GM23338 (cell line): ENCODE data around the gene POLR3F. TPM values are rescaled to one million over a fixed set of nuclear protein-coding genes. Genes with fewer than 3 reads are reported as not detected.

Experiments used
- ATAC-seq: fragments of 200-7000 bp; cut with Tn5 transposase; 3 replicates; pipeline ENCODE4 v1.9.1; 2020
- DNase-seq: peaks from one replicate; pipeline ENCODE4 v3.0.0-alpha.2; 2015; ENCODE audit warnings: low spot score
- H2AFZ ChIP-seq: fragments of 200-600 bp; sonication (generic); 2 replicates; pipeline ENCODE4 v1.8.0; 2016; ENCODE audit warnings: antibody characterized with exemption, mild to moderate bottlenecking, moderate library complexity
- H3F3A ChIP-seq: fragments of 200-600 bp; sonication (generic); replicated peaks from 2 replicates; pipeline ENCODE4 v1.8.0; 2017; ENCODE audit warnings: antibody characterized with exemption, mixed run types, low read depth
- H3K27ac ChIP-seq: fragments of 200-600 bp; sonication (generic); 2 replicates; pipeline ENCODE4 v1.6.1; 2016; ENCODE audit warnings: low read depth
- H3K27me3 ChIP-seq: fragments of 200-600 bp; sonication (generic); 2 replicates; pipeline ENCODE4 v1.8.0; 2016; ENCODE audit warnings: mild to moderate bottlenecking, mixed run types, moderate library complexity; ENCODE audit not compliant: insufficient read depth
- H3K36me3 ChIP-seq: fragments of 200-600 bp; sonication (generic); 2 replicates; pipeline ENCODE4 v1.8.0; 2016; ENCODE audit warnings: mild to moderate bottlenecking; ENCODE audit not compliant: insufficient read depth
- H3K4me1 ChIP-seq: fragments of 200-600 bp; sonication (generic); 2 replicates; pipeline ENCODE4 v1.8.0; 2016; ENCODE audit warnings: mild to moderate bottlenecking, moderate library complexity; ENCODE audit not compliant: insufficient read depth
- H3K4me2 ChIP-seq: fragments of 200-600 bp; sonication (generic); 2 replicates; pipeline ENCODE4 v1.7.1; 2017; ENCODE audit warnings: mixed run types
- H3K4me3 ChIP-seq: fragments of 200-600 bp; sonication (generic); 2 replicates; pipeline ENCODE4 v1.6.1; 2016; ENCODE audit warnings: mixed run types
- H3K79me2 ChIP-seq: fragments of 200-600 bp; sonication (generic); replicated peaks from 2 replicates; pipeline ENCODE4 v1.8.0; 2017; ENCODE audit warnings: mild to moderate bottlenecking; ENCODE audit not compliant: insufficient read depth
- H3K9me2 ChIP-seq: fragments of 200-600 bp; sonication (generic); 2 replicates; pipeline ENCODE4 v1.8.0; 2017; ENCODE audit not compliant: insufficient read depth
- H4K20me1 ChIP-seq: fragments of 200-600 bp; sonication (generic); replicated peaks from 2 replicates; pipeline ENCODE4 v1.8.0; 2017; ENCODE audit warnings: mild to moderate bottlenecking; ENCODE audit not compliant: insufficient read depth
- H3K27ac Mint-ChIP-seq: 2 replicates; pipeline ENCODE4 v1.8.0; 2020; ENCODE audit warnings: inconsistent platforms, mild to moderate bottlenecking, moderate library complexity, mixed read lengths
- H3K27me3 Mint-ChIP-seq: 3 replicates; pipeline ENCODE4 v1.8.0; 2022; ENCODE audit warnings: low read depth, mild to moderate bottlenecking, moderate library complexity, mixed read lengths, inconsistent platforms; ENCODE audit not compliant: insufficient read depth, poor library complexity
- H3K36me3 Mint-ChIP-seq: 3 replicates; pipeline ENCODE4 v1.8.0; 2021; ENCODE audit warnings: low read depth, mild to moderate bottlenecking, inconsistent platforms, moderate library complexity, mixed read lengths
- H3K4me1 Mint-ChIP-seq: 3 replicates; pipeline ENCODE4 v1.8.0; 2020; ENCODE audit warnings: mild to moderate bottlenecking, inconsistent platforms, mixed read lengths
- H3K4me3 Mint-ChIP-seq: 3 replicates; pipeline ENCODE4 v1.8.0; 2021; ENCODE audit warnings: moderate library complexity, mild to moderate bottlenecking, inconsistent platforms, mixed read lengths
- H3K9me3 Mint-ChIP-seq: 3 replicates; pipeline ENCODE4 v1.8.0; 2020; ENCODE audit warnings: moderate library complexity, mild to moderate bottlenecking, inconsistent platforms, mixed read lengths
- CREB1 ChIP-seq: fragments of 250-450 bp; sonication (Bioruptor Pico); IDR thresholded peaks from 2 replicates; pipeline ENCODE4 v1.5.0; 2020; ENCODE audit warnings: low read depth, mild to moderate bottlenecking, moderate library complexity
- ETS1 ChIP-seq: IDR thresholded peaks from 2 replicates; pipeline ENCODE4 v1.6.1; 2016; ENCODE audit warnings: antibody characterized with exemption
- EZH2 ChIP-seq: fragments of 200-600 bp; sonication (generic); IDR thresholded peaks from one replicate; pipeline ENCODE4 v1.8.0; 2017; ENCODE audit warnings: antibody characterized with exemption, mild to moderate bottlenecking, low read depth; ENCODE audit not compliant: unreplicated experiment
- EZH2phosphoT487 ChIP-seq: fragments of 200-600 bp; sonication (generic); IDR thresholded peaks from one replicate; pipeline ENCODE4 v1.8.1; 2018; ENCODE audit warnings: antibody characterized with exemption; ENCODE audit not compliant: unreplicated experiment
- JUNB ChIP-seq: IDR thresholded peaks from one replicate; pipeline ENCODE4 v1.6.1; 2016; ENCODE audit warnings: antibody characterized with exemption; ENCODE audit not compliant: unreplicated experiment
- NANOG ChIP-seq: IDR thresholded peaks from 2 replicates; pipeline ENCODE4 v1.6.1; 2016; ENCODE audit warnings: antibody characterized with exemption, borderline replicate concordance
- POLR2AphosphoS5 ChIP-seq: IDR thresholded peaks from 2 replicates; pipeline ENCODE4 v1.6.1; 2016; ENCODE audit warnings: antibody characterized with exemption, low read depth
- STAT1 ChIP-seq: IDR thresholded peaks from one replicate; pipeline ENCODE4 v1.6.1; 2016; ENCODE audit warnings: antibody characterized with exemption; ENCODE audit not compliant: unreplicated experiment
- ZNF114 ChIP-seq: fragments of 250-450 bp; sonication (Bioruptor Pico); IDR thresholded peaks from 2 replicates; pipeline ENCODE4 v1.5.0; 2020; ENCODE audit warnings: mild to moderate bottlenecking, moderate library complexity
- ZNF331 ChIP-seq: fragments of 250-450 bp; sonication (Bioruptor Pico); IDR thresholded peaks from 2 replicates; pipeline ENCODE4 v1.5.0; 2020; ENCODE audit warnings: low read depth, mild to moderate bottlenecking, moderate library complexity
- polyA plus RNA-seq: library from polyadenylated mRNA; unstranded; fragments of >200 nt; fragmentation: Nextera tagmentation; extraction: Ambion mirVana; gene quantifications from 2 replicates; pipeline ENCODE4 v1.2.1, GENCODE V29; 2016
- total RNA-seq: library from RNA; depleted of rRNA; stranded (reverse); fragments of >200 nt; shearing (Covaris generic); gene quantifications from 2 replicates; pipeline ENCODE4 v1.2.3, GENCODE V29; 2014
- TF ChIP-seq, protein P1 (sequence below): fragments of 250-450 bp; sonication (Bioruptor Pico); IDR thresholded peaks from 2 replicates; pipeline ENCODE4 v1.5.0; 2020; ENCODE audit warnings: mild to moderate bottlenecking, moderate library complexity
- TF ChIP-seq, protein P2 (sequence below): IDR thresholded peaks from one replicate; pipeline ENCODE4 v1.6.1; 2018; ENCODE audit warnings: antibody characterized with exemption; ENCODE audit not compliant: unreplicated experiment
- TF ChIP-seq, protein P3 (sequence below), 2 experiments: fragments of 200-600 bp in 1 of 2; sonication (generic) in 1 of 2; conservative IDR thresholded peaks; 2 replicates each; pipeline versions ENCODE4 v1.5.1 to v1.6.1; 2016 to 2017; ENCODE audit warnings: antibody characterized with exemption in 2 of 2, low read depth in 2 of 2, mild to moderate bottlenecking in 2 of 2, moderate library complexity in 1 of 2

Gene POLR3F
- total and polyA plus RNA-seq, 2 experiments from 2014 or later: 11.0 to 30.6 TPM

GRCh38 chr20:18427214-18427613, 40.0 kb upstream of the POLR3F start:
- Histone ChIP-seq H3F3A (no peaks in the 10 kb centered on the region), H2AFZ (no peak overlapping the region), H3K79me2 (no peaks in the 10 kb centered on the region), H4K20me1 (no peaks in the 10 kb centered on the region), H3K4me2 (no peak overlapping the region), H3K4me3 (no peak overlapping the region), H3K9me2 (no peaks in the 10 kb centered on the region), H3K36me3 (no peaks in the 10 kb centered on the region), H3K27ac (no peak overlapping the region), H3K27me3 (no peaks in the 10 kb centered on the region), H3K4me1 (peaks cover under 1% of the 10 kb centered on the region; the same call in 1 of the 2 replicates)
- Mint-ChIP-seq H3K9me3 (no peaks in the 10 kb centered on the region), H3K36me3 (no peaks in the 10 kb centered on the region), H3K27me3 (no peaks in the 10 kb centered on the region), H3K4me1 (peaks cover 1% of the 10 kb centered on the region; the same call in 2 of the 3 replicates), H3K27ac (no peak overlapping the region), H3K4me3 (no peak overlapping the region)
- DNase-seq (no peak), ATAC-seq (no peak)
- TF ChIP-seq POLR2AphosphoS5 (no peak), ZNF331 (no peak), JUNB (no peak), STAT1 (no peak), ETS1 (no peak), NANOG (no peak), ZNF114 (no peak), EZH2phosphoT487 (no peak), CREB1 (no peak), EZH2 (no peak)
- TF ChIP-seq, protein P1, sequence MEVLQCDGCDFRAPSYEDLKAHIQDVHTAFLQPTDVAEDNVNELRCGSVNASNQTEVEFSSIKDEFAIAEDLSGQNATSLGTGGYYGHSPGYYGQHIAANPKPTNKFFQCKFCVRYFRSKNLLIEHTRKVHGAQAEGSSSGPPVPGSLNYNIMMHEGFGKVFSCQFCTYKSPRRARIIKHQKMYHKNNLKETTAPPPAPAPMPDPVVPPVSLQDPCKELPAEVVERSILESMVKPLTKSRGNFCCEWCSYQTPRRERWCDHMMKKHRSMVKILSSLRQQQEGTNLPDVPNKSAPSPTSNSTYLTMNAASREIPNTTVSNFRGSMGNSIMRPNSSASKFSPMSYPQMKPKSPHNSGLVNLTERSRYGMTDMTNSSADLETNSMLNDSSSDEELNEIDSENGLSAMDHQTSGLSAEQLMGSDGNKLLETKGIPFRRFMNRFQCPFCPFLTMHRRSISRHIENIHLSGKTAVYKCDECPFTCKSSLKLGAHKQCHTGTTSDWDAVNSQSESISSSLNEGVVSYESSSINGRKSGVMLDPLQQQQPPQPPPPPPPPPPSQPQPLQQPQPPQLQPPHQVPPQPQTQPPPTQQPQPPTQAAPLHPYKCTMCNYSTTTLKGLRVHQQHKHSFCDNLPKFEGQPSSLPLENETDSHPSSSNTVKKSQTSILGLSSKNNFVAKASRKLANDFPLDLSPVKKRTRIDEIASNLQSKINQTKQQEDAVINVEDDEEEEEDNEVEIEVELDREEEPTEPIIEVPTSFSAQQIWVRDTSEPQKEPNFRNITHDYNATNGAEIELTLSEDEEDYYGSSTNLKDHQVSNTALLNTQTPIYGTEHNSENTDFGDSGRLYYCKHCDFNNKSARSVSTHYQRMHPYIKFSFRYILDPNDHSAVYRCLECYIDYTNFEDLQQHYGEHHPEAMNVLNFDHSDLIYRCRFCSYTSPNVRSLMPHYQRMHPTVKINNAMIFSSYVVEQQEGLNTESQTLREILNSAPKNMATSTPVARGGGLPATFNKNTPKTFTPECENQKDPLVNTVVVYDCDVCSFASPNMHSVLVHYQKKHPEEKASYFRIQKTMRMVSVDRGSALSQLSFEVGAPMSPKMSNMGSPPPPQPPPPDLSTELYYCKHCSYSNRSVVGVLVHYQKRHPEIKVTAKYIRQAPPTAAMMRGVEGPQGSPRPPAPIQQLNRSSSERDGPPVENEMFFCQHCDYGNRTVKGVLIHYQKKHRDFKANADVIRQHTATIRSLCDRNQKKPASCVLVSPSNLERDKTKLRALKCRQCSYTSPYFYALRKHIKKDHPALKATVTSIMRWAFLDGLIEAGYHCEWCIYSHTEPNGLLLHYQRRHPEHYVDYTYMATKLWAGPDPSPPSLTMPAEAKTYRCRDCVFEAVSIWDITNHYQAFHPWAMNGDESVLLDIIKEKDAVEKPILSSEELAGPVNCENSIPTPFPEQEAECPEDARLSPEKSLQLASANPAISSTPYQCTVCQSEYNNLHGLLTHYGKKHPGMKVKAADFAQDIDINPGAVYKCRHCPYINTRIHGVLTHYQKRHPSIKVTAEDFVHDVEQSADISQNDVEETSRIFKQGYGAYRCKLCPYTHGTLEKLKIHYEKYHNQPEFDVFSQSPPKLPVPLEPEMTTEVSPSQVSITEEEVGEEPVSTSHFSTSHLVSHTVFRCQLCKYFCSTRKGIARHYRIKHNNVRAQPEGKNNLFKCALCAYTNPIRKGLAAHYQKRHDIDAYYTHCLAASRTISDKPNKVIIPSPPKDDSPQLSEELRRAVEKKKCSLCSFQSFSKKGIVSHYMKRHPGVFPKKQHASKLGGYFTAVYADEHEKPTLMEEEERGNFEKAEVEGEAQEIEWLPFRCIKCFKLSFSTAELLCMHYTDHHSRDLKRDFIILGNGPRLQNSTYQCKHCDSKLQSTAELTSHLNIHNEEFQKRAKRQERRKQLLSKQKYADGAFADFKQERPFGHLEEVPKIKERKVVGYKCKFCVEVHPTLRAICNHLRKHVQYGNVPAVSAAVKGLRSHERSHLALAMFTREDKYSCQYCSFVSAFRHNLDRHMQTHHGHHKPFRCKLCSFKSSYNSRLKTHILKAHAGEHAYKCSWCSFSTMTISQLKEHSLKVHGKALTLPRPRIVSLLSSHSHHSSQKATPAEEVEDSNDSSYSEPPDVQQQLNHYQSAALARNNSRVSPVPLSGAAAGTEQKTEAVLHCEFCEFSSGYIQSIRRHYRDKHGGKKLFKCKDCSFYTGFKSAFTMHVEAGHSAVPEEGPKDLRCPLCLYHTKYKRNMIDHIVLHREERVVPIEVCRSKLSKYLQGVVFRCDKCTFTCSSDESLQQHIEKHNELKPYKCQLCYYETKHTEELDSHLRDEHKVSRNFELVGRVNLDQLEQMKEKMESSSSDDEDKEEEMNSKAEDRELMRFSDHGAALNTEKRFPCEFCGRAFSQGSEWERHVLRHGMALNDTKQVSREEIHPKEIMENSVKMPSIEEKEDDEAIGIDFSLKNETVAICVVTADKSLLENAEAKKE (CRISPR knock-in tag): no peak
- TF ChIP-seq, protein P2, sequence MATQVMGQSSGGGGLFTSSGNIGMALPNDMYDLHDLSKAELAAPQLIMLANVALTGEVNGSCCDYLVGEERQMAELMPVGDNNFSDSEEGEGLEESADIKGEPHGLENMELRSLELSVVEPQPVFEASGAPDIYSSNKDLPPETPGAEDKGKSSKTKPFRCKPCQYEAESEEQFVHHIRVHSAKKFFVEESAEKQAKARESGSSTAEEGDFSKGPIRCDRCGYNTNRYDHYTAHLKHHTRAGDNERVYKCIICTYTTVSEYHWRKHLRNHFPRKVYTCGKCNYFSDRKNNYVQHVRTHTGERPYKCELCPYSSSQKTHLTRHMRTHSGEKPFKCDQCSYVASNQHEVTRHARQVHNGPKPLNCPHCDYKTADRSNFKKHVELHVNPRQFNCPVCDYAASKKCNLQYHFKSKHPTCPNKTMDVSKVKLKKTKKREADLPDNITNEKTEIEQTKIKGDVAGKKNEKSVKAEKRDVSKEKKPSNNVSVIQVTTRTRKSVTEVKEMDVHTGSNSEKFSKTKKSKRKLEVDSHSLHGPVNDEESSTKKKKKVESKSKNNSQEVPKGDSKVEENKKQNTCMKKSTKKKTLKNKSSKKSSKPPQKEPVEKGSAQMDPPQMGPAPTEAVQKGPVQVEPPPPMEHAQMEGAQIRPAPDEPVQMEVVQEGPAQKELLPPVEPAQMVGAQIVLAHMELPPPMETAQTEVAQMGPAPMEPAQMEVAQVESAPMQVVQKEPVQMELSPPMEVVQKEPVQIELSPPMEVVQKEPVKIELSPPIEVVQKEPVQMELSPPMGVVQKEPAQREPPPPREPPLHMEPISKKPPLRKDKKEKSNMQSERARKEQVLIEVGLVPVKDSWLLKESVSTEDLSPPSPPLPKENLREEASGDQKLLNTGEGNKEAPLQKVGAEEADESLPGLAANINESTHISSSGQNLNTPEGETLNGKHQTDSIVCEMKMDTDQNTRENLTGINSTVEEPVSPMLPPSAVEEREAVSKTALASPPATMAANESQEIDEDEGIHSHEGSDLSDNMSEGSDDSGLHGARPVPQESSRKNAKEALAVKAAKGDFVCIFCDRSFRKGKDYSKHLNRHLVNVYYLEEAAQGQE: no peak
- TF ChIP-seq, protein P3, sequence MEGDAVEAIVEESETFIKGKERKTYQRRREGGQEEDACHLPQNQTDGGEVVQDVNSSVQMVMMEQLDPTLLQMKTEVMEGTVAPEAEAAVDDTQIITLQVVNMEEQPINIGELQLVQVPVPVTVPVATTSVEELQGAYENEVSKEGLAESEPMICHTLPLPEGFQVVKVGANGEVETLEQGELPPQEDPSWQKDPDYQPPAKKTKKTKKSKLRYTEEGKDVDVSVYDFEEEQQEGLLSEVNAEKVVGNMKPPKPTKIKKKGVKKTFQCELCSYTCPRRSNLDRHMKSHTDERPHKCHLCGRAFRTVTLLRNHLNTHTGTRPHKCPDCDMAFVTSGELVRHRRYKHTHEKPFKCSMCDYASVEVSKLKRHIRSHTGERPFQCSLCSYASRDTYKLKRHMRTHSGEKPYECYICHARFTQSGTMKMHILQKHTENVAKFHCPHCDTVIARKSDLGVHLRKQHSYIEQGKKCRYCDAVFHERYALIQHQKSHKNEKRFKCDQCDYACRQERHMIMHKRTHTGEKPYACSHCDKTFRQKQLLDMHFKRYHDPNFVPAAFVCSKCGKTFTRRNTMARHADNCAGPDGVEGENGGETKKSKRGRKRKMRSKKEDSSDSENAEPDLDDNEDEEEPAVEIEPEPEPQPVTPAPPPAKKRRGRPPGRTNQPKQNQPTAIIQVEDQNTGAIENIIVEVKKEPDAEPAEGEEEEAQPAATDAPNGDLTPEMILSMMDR (conservative IDR thresholded peaks at IDR 0.05; ENCODE audit: low read depth in 2 of 2): no peak
